ENCODE results near the gene HNRNPAB.
A peak's percentile ranks its signal among the peaks of the same experiment; 100 is the strongest.
"Not testable (repeated sequence)": the region's sequence is repeated elsewhere in the genome, so short reads cannot be mapped to it uniquely, and the experiment has no call there.

Gene HNRNPAB

DNA sequence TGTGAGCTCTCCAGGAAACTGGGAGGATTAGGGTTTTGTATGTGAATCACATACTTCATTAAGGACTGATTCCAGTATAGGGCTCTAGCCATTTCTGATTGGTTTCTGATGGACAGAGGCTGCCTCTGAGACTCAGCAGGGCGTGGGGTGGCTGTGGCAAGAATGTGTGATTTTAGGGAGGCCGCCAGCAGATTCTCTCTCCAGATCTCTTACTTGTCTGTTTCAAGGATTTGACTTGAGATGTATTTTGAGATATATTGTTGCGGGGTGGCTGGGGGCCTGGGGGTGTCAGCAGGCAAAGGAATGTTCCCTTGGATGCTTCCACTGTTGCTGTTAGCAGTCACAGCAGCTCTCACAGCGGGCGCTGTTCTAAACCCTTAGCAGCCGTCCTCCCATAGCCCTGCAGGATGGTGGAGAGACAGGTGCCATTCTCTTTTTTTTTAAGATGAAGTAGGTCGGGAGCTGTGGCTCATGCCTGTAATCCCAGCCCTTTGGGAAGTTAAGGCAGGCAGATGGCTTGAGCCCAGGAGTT lies 8.0 kb upstream of the HNRNPAB start:
- no peak for DNase-seq (ENCODE audit: low read depth in 4 of 4, low spot score in 1 of 4)

DNA sequence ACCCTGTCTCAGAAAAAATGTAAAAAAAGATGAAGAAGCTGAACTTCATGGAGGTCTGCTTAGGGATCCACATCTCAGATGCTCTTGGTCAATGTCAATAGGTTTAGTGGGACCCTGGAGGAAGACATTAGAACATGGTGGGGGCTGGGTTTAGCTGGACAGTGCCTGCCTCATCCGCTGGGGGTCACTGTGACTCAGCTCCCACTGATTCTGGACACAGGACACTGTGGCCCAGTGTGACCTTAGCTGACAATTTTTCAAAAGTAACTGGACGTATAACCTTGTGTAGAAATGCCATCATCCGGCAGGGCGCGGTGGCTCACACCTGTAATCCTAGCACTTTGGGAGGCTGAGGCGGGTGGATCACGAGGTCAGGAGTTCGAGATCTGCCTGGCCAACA lies 7.3 kb upstream of the HNRNPAB start:
- no peak for DNase-seq (ENCODE audit: low read depth in 4 of 4, low spot score in 1 of 4)

DNA sequence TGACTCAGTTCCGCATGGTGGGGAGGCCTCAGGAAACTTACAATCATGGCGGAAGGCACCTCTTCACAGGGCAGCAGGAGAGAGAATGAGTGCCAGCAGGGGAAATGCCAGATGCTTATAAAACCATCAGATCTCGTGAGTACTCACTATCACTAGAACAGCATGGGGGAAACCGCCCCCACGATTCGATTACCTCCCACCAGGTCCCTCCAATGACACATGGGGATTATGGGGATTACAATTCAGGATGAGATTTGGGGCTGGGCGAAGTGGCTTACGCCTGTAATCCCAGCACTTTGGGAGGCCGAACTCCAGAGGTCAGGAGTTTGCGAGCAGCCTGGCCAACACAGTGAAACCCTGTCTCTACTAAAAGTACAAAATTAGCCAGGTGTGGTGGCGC lies 6.2 kb upstream of the HNRNPAB start:
- not testable (repeated sequence) for DNase-seq (ENCODE audit: low read depth in 4 of 4, low spot score in 1 of 4)

DNA sequence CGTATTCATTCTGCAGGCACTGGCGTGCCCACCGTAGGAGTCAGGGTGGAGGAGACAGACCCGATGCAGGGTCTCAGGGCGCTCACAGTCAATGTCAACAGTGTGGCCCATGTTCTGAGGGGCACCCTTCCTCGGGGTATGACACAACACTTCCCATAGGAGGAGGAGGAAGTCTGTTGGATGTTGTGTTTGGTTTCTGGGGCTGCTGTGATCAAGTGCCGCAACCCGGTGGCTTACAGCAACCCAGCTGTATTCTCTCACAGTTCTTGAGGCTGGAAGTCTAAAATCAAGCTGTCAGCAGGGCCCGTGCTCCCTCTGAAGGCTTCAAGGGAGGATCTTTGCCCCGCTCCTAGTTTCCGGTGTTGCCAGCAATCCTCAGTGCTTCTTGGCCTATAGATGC lies 5.6 kb upstream of the HNRNPAB start:
- no peak for DNase-seq (ENCODE audit: low read depth in 4 of 4, low spot score in 1 of 4)

DNA sequence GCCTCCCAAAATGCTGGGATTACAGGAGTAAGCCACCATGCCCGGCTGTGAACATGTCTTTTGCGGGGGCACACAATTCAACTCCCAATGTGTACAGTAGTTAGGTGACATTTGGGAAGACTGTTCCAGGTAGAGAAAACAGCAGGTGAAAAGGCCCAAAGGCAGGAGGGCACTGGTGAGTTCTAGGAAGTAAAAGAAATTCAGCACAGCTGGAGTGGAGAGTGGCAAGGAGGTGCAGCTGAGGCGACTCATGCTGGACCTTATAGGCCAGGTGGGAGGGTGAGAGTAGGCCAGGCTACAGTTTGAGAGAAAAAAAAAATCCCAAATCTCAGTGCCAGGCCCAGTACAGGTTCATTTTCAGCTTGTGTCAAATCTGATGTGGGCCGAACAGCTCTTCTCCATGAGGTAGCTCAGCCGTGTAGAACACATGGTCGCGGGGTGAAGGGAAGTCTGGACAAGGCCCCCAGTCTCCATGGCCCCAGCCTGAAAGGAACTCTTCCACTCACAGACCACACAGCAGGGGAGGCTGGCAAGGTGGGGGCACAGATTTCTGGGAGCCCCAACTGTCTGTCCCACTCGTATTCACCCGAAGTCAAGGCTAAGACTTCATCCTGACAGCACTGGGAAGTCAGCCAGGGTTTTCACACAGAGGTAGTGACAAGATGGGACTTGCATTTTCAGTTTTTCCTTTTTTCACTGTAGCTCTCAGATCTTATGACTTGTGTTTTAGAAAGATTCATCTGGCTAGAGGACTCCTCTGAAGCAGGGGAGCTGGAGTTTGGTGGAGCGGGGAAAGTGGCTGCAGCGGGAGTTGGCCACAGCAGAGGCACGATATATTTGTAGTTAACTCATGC lies 4.5 kb upstream of the HNRNPAB start:
- DNase-seq (ENCODE audit: low read depth in 4 of 4, low spot score in 1 of 4), result no peak

DNA sequence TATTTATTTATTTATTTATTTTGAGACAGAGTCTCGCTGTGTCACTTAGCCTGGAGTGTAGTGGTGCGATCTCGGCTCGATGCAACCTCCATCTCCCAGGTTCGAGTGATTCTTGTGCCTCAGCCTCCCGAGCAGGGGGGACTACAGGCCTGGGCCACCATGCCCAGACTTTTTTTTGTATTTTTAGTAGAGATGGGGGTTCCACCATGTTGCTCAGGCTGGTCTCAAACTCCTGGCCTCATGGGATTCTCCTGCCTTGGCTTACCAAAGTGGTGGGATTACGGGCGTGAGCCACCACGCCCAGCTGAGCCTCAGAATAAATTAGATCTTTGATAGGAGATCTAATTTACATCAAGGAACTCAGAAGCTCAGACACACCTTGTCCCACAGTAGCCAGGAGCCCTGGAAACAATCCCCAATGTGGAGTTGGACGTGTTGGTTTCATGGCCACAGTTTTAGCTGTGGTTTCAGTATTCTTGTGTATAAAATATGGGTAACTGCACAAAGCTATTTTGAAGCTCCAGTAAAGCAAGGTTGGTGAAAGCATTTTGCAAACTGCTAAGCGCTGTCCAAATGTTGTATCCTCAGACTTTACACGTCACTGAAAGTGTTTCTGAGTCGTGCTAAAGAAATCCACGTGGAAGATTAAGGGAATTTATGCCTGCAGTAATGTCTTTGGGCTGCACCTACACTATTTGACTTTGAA lies 3.0 kb upstream of the HNRNPAB start:
- no peak for DNase-seq (ENCODE audit: low read depth in 4 of 4, low spot score in 1 of 4)

DNA sequence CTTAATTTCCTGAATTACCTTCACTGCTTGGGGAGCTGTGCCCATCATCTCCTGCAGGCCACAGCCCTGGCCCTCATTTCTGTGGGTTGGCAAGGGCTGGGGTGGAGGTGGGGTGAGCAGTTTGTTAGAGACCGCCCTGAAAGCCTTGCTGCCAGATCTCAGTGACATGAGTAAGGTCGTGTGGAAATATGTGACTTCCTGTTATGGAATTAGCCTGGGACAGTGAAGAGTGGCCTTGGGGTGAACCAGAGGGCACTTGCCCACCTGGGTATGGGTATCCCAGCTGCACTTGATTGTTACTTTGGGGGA lies 2.5 kb upstream of the HNRNPAB start:
- no peak for DNase-seq (ENCODE audit: low read depth in 4 of 4, low spot score in 1 of 4)

DNA sequence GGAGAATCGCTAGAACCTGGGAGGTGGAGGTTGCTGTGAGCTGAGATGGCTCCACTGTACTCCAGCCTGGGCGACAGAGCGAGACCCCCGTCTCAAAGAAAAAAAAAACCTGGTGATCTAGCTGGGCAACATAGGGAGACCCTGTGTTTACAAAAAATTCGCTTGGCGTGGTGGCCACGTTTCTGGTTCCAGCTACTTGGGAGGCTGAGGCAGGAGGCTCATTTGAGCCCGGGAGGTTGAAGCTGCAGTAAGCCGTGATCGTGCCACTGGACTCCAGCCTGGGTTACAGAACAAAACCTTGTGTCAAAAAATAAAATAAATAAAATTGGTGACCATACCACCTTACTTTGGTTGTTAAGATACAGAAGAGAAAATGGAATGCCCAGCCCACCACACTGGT lies 1.8 kb upstream of the HNRNPAB start:
- no peak for DNase-seq (ENCODE audit: low read depth in 4 of 4, low spot score in 1 of 4)

DNA sequence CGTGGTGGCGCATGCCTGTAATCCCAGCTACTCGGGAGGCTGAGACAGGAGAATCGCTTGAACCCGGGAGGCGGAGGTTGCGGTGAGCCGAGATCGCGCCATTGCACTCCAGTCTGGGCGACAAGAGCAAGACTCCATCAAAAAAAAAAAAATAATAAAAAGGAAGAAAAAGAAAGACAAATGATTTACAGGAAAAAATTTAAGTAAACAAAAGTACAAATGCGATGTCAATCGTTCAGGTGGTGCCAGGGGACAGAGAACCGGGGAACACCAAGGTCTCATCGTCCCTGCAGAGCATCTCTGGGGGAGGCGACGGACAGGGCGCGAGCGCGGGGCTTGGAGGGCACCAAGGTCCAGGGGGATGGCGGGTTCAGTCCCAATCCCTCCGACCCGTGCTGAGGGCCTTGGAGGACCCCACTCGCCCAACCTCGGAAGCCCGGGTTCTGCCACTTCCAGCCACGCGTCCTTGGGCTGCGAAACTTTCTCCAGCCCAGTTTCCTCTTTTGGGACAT lies 607 bp upstream of the HNRNPAB start:
- DNase-seq (ENCODE audit: low read depth in 4 of 4, low spot score in 1 of 4), result no peak

DNA sequence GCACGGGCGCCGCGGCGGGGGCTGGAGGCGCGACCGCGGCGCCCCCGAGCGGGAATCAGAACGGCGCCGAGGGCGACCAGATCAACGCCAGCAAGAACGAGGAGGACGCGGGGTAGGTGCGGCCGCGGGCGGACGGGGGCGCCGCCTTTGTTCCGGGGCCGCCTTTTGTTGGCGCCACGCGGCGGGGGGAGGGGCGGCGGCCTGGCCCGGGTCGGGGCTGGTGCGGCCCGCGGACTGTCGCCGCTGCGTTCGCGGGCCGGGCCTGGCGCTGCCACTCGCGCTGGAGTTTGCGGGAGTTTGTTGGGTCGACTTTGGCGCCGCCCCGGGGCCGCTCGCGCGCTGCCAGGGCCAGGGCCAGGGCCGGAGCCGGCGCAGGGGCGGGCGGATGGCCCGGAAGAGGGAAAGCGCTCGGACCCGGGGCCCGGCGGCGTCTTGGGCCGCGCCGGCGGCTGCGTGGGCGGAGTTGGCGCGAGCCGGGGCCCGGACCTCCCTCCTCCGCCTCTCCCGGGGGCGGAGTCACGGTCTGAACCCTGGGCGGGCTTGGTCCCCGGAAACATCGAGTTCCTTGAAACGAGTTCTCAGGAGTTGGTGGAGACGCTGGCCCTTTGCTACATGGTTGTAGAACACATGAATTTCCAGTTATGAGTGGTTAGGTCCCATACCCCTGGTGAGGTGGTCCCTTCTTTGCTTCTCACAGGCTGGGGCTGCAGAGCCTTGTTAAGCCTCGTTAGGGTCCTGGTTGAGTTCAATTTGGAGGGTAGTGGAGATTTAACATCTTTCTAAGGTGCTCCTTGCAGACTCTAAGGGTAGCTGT lies 809 bp downstream of the HNRNPAB start:
- peak; percentile 38 to 76 (median 56) for DNase-seq (ENCODE audit: low read depth in 4 of 4, low spot score in 1 of 4)

DNA sequence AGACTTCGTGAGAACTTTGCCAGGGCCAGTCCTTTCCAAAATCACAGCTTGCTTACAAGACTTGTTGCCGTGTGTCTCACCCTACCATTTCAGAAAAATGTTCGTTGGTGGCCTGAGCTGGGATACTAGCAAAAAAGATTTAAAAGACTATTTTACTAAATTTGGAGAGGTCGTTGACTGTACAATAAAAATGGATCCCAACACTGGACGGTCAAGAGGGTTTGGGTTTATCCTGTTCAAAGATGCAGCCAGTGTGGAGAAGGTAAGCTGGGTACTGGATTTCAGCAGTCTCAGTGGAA lies 1.4 kb downstream of the HNRNPAB start:
- DNase-seq (ENCODE audit: low read depth in 4 of 4, low spot score in 1 of 4), result no peak

DNA sequence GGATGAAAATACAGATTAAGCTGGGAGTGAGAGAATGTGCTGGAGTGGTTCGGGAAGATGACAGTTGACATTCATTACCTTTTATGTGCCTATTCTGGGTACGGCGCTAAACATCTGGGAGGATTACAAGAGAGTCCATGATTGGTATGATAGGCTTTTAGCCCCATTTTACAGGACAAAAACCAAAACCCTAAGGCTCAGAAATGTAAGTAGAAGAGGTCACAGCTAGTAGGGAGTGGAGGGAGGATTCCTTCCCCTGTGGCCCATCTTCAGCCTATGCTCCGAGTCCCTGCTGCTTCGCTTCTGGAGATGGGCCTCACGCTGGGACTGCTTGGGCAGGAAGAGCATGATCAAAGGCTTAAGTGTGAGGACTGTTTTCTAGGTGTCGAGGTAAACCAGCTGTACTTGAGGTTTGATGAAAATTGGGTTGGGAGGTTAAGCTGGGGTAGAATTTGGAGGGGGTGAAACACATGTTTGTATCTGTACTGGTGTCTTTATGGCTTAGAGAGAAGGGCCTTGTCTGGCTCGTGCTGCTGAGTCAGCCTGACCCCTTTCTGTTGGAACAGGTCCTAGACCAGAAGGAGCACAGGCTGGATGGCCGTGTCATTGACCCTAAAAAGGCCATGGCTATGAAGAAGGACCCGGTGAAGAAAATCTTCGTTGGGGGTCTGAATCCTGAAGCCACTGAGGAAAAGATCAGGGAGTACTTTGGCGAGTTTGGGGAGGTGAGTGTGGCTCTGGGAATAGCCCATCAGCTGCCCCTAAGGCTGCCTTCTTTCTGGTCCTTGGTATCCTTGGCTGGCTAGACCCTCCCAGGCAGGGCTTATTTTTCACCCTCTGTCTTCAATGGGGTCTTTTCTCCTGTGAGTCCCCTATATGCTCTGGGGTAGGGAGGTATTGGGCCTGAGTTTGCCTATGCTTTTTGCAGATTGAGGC lies 2.1 kb downstream of the HNRNPAB start:
- no peak for DNase-seq (ENCODE audit: low read depth in 4 of 4, low spot score in 1 of 4)

DNA sequence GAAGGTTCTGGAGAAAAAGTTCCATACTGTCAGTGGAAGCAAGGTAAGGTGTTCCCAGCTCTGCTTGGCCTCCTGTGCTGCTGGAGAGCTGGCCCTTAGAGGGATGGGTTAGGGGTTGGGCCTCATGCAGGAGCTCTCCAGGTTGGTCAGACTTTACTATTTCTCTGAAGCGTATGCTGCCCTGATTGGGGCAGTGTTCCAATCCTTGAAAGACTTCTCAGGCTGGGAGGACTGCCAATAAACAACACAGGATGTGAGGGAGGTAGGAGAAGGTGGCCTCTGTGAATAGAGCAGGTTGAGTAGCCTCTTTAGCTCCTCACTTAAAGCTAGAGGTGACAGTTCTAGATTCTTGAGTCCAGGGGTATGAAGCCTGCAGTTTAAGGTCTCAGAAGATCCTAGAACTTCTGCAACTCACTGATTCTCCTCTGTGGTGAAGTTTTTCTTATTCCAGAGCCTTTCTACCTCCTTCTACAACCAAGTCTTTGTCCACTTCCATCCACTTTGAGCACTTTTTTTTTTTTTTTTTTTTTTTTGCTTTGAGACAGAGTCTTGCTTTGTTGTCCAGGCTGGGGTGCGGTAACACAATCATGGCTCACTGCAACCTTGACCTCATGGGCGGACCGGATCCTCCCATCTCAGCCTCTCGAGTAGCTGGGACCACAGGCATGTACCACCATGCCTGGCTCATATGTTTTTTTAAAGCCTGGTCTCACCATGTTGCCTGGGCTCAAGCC lies 3.0 kb downstream of the HNRNPAB start:
- no peak for DNase-seq (ENCODE audit: low read depth in 4 of 4, low spot score in 1 of 4)

DNA sequence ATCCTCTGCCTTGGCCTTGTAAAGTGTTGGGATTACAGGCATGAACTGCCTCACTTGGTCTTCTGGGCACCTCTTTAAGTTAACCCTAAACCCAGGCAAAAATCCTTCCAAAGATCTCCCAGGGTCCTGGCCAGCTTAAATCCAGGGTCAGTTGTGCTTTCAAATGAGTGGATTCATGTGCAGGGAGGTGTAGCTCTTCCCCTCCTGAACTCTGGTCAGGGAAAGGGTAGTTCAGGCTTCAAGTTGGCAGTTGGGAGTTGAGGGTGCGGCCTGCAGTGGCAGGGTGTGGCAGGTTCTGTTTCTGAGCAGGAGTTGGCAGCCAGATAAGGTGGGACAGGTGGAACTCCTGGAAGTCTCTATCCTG lies 3.6 kb downstream of the HNRNPAB start:
- DNase-seq (ENCODE audit: low read depth in 4 of 4, low spot score in 1 of 4), result no peak

DNA sequence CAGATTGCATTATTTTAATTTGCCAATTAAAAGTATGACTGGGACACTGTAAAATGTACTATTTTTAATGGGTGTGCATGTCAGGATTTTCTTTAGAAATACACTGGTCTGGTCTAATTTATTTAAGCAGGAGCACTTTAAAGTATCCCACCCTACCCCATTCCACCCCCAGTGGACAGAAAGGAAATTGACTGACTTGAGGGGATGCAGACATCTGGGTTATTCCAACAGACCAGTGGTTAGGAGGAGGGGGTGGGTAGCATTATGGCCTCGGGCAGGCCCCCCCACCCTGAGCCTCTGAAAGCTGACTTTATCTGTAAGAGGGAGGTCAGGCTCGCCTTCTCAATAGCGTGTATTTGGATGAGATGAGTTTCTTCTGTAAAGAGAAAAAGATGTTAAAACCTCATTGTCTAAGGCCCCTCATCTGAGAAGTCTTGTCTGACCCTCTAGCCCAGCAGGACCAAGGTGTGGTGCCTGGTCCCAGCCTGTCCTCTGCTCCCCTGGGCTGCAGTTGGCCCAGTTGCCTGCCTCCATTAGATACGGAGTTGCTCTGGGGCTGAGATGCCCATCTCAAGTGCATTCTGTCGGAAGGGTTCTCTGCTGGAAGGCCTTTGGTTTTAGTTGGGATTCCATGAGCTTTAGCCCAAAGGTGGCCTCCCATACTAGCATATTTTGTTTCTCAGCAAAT lies 4.4 kb downstream of the HNRNPAB start:
- DNase-seq (ENCODE audit: low read depth in 4 of 4, low spot score in 1 of 4), result no peak

DNA sequence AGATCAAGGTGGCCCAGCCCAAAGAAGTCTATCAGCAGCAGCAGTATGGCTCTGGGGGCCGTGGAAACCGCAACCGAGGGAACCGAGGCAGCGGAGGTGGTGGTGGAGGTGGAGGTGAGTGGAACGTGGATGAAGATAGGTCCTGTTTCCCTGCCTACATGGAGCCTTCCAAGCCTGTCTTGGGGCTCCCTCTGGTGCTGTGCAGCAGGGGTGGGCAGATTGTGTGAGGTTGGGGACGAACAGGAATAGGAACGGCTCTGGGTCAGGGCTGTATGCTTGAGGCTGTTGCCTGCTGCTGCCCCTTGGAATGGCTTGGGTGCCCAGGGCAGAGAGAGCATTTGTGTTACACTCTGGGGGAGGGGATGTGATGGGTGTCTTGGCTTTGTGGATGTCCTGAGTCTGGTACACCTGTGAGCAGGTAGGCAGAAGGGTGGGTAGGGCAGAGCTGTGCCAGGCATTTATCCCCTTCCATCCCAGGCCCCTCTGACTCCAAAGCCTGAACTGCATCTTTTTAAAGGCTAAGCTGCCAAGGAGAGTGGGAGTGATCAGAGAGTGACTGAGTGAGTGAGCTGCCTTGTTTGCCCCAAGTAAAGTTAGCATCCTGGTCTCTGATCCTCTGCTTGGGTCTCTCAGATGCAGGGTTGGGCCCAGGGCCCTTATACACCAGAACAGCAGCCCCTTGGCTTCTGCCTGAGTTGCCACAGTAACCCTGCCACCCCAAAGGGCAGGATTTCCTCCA lies 5.2 kb downstream of the HNRNPAB start:
- DNase-seq (ENCODE audit: low read depth in 4 of 4, low spot score in 1 of 4), result no peak

DNA sequence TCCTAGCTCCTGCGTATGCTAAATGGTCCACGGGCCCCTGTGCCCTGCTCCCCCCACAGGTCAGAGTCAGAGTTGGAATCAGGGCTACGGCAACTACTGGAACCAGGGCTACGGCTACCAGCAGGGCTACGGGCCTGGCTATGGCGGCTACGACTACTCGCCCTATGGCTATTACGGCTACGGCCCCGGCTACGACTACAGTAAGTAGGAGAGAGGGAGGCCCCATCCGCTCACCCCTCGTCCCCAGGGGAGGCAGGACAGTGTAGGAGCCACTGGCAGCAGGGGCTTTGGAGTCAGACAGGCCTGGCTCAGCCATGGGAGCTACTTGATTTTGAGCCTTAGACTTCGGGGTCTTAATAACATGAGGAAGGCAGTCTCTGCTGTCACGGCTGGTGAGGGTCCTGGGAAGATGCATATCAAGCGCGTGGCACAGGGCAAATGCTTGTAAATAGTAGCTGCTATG lies 5.8 kb downstream of the HNRNPAB start:
- DNase-seq (ENCODE audit: low read depth in 4 of 4, low spot score in 1 of 4), result no peak

DNA sequence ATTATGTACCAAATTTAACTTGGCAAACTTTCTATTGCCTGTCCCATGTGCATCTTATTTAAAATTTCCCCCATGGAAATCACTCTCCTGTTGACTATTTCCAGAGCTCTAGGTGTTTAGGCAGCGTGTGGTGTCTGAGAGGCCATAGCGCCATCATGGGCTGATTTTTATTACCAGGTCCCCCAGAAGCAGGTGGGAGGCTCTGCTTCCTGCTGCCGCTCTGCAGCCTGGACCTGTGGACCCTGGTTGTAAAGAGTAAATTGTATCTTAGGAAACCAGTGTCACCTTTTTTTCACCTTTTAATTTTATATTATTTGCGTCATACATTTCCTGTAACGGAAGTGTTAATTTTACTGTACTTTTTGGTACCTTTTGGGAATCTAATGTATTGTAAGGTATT lies 6.4 kb downstream of the HNRNPAB start:
- no peak for DNase-seq (ENCODE audit: low read depth in 4 of 4, low spot score in 1 of 4)
